Caco-2 (cell line): ENCODE measurements around the gene STAT4. TPM values are rescaled to one million over a fixed set of nuclear protein-coding genes. Genes with fewer than 3 reads are reported as not detected.

Experiments
- BruUV-seq: library from RNA; stranded (reverse); fragments of 400-500 nt; replicated peaks from 2 replicates; lab custom pipeline; 2021; lab: Mats Ljungman, UMichigan
- CTCF ChIA-PET: fragments of 300-600 bp; sonication (Branson Sonifier 250); formaldehyde crosslinking; loops from one replicate; lab custom pipeline; 2022; ENCODE audit warnings: antibody characterized with exemption; lab: Charles Lee
- POLR2A ChIA-PET: fragments of 300-600 bp; sonication (Branson Sonifier 250); formaldehyde crosslinking; loops from one replicate; lab custom pipeline; 2022; ENCODE audit warnings: antibody characterized with exemption; lab: Charles Lee
- DNase-seq, 2 experiments: peaks; one replicate each; pipeline versions ENCODE4 v3.0.0 to v3.0.0-alpha.2; 2020 to 2022
- H3K27me3 ChIP-seq: replicated peaks from 2 replicates; pipeline ENCODE4 v1.6.0; 2011; ENCODE audit warnings: low read length; ENCODE audit not compliant: control insufficient read depth, insufficient read depth
- H3K36me3 ChIP-seq: 2 replicates; pipeline ENCODE4 v1.5.1; 2011; ENCODE audit warnings: low read length; ENCODE audit not compliant: control insufficient read depth, insufficient read depth
- H3K4me1 ChIP-seq: fragments of 250-450 bp; sonication (Bioruptor Pico); 2 replicates; pipeline ENCODE4 v1.5.1; 2020; ENCODE audit warnings: mild to moderate bottlenecking
- H3K4me3 ChIP-seq: 2 replicates; pipeline ENCODE4 v1.5.1; 2011; ENCODE audit warnings: low read depth, mild to moderate bottlenecking, control low read depth, low read length
- H3K9me3 ChIP-seq: fragments of 250-450 bp; sonication (Bioruptor Pico); 2 replicates; pipeline ENCODE4 v1.5.1; 2020; ENCODE audit warnings: mild to moderate bottlenecking, moderate library complexity
- H3K27ac Mint-ChIP-seq: one replicate; pipeline ENCODE4 v1.8.0; 2022; ENCODE audit warnings: mixed read lengths; ENCODE audit not compliant: unreplicated experiment
- H3K27me3 Mint-ChIP-seq: one replicate; pipeline ENCODE4 v1.8.0; 2022; ENCODE audit warnings: mixed read lengths; ENCODE audit not compliant: insufficient read depth, unreplicated experiment
- H3K36me3 Mint-ChIP-seq: one replicate; pipeline ENCODE4 v1.8.0; 2022; ENCODE audit warnings: mild to moderate bottlenecking, mixed read lengths; ENCODE audit not compliant: insufficient read depth, unreplicated experiment
- H3K4me1 Mint-ChIP-seq: one replicate; pipeline ENCODE4 v1.8.0; 2022; ENCODE audit warnings: low read depth, mixed read lengths; ENCODE audit not compliant: unreplicated experiment
- H3K4me3 Mint-ChIP-seq: one replicate; pipeline ENCODE4 v1.8.0; 2022; ENCODE audit warnings: mild to moderate bottlenecking, moderate library complexity, mixed read lengths; ENCODE audit not compliant: unreplicated experiment
- H3K9me3 Mint-ChIP-seq: one replicate; pipeline ENCODE4 v1.8.0; 2022; ENCODE audit warnings: mixed read lengths; ENCODE audit not compliant: unreplicated experiment
- CTCF ChIP-seq, 2 experiments: fragments of 200-600 bp in 1 of 2; IDR thresholded peaks; 1 replicate in 1 of 2; 2 replicates in 1 of 2; pipeline versions ENCODE4 v1.5.1 to v1.8.0; 2011 to 2022; ENCODE audit warnings: antibody characterized with exemption in 1 of 2, control low read depth in 1 of 2, inconsistent platforms in 1 of 2, low read depth in 1 of 2, low read length in 1 of 2, mild to moderate bottlenecking in 1 of 2, moderate library complexity in 1 of 2; ENCODE audit not compliant: insufficient read depth in 1 of 2, severe bottlenecking in 1 of 2, unreplicated experiment in 1 of 2
- intact Hi-C: fragments of 100-400 bp; cut with micrococcal nuclease; formaldehyde crosslinking; loops from one replicate; pipeline ENCODE4 v1.10.0; 2022; ENCODE audit not compliant: unreplicated experiment
- total RNA-seq: library from RNA; stranded (reverse); gene quantifications from 2 replicates; pipeline ENCODE4 v1.2.3, GENCODE V29; 2022

Gene STAT4
- total RNA-seq, 1 experiment from 2014 or later = 0.48 TPM

GRCh38 chr2:191053256-191053655, 97.5 kb downstream of the STAT4 start:
- no peak for TF ChIP-seq CTCF (IDR thresholded peaks at IDR 0.05; ENCODE audit: insufficient read depth in 1 of 2, low read depth in 1 of 2, low read length in 1 of 2, severe bottlenecking in 1 of 2, unreplicated experiment in 1 of 2)
- BruUV-seq = no TSS peak
- DNase-seq = no peak
- no peaks in the 10 kb centered on the region for H3K36me3 Mint-ChIP-seq
- no peak overlapping the region for H3K4me3 ChIP-seq
- peaks cover 14% of the 10 kb centered on the region for H3K4me1 ChIP-seq
- H3K9me3 ChIP-seq = no peaks in the 10 kb centered on the region
- no peaks in the 10 kb centered on the region for H3K36me3 ChIP-seq
- intact Hi-C loops = loop anchor here (5.0 kb wide), 2 partner anchors 264 to 449 kb away; no protein-coding TSS in a partner anchor
- no peaks in the 10 kb centered on the region for H3K27me3 ChIP-seq
- no peaks in the 10 kb centered on the region for H3K4me1 Mint-ChIP-seq
- no peaks in the 10 kb centered on the region for H3K9me3 Mint-ChIP-seq
- H3K4me3 Mint-ChIP-seq = no peak overlapping the region
- ChIA-PET POLR2A (no interaction called here), CTCF (interaction anchor here (0.9 to 3.8 kb wide), 6 partner anchors 97 to 312 kb away, joined by 3 to 68 read pairs (median 6); partner anchors contain the start of gene STAT4)
- peaks cover 6% of the 10 kb centered on the region for H3K27me3 Mint-ChIP-seq
- H3K27ac Mint-ChIP-seq = no peak overlapping the region

GRCh38 chr2:191051825-191052778, 98.7 kb downstream of the STAT4 start:
- POLR2A ChIA-PET = interaction anchor here (0.6 to 1.0 kb wide), 3 partner anchors 32 to 235 kb away, joined by 3 to 4 read pairs (median 4); no protein-coding TSS in a partner anchor
- no TSS peak for BruUV-seq

More at GRCh38 chr2:191051825-191052778, 98.7 kb downstream of the STAT4 start:
- Mint-ChIP-seq H3K9me3 (no peaks in the 10 kb centered on the region), H3K36me3 (no peaks in the 10 kb centered on the region), H3K4me3 (no peak overlapping the region), H3K27ac (no peak overlapping the region), H3K4me1 (no peaks in the 10 kb centered on the region), H3K27me3 (peaks cover 6% of the 10 kb centered on the region)
- peaks cover 14% of the 10 kb centered on the region for H3K4me1 ChIP-seq
- peak in 1 of 2 experiments; percentile 44 for DNase-seq
- intact Hi-C loops = loop anchor here (1.0 to 5.0 kb wide), 4 partner anchors 103 to 469 kb away; no protein-coding TSS in a partner anchor
- no peak overlapping the region for H3K4me3 ChIP-seq
- H3K36me3 ChIP-seq = no peaks in the 10 kb centered on the region
- CTCF ChIA-PET = interaction anchor here (0.6 to 3.8 kb wide), 19 partner anchors 10 to 514 kb away, joined by 3 to 68 read pairs (median 3); partner anchors contain the start of genes MYO1B and STAT4
- TF ChIP-seq CTCF (IDR thresholded peaks at IDR 0.05; ENCODE audit: insufficient read depth in 1 of 2, low read depth in 1 of 2, low read length in 1 of 2, severe bottlenecking in 1 of 2, unreplicated experiment in 1 of 2) = peak; percentile 61
- no peaks in the 10 kb centered on the region for H3K9me3 ChIP-seq
- no peaks in the 10 kb centered on the region for H3K27me3 ChIP-seq
